Pons (tissue), 1 donor: ENCODE results near the gene PRR16.
"Not testable (repeated sequence)": the region's sequence is repeated elsewhere in the genome, so short reads cannot be mapped to it uniquely, and the experiment has no call there.

Source experiments
- DNase-seq: peaks from one replicate; pipeline ENCODE4 v3.0.0-alpha.2; 2016; ENCODE audit warnings: low spot score

The PRR16 gene

DNA sequence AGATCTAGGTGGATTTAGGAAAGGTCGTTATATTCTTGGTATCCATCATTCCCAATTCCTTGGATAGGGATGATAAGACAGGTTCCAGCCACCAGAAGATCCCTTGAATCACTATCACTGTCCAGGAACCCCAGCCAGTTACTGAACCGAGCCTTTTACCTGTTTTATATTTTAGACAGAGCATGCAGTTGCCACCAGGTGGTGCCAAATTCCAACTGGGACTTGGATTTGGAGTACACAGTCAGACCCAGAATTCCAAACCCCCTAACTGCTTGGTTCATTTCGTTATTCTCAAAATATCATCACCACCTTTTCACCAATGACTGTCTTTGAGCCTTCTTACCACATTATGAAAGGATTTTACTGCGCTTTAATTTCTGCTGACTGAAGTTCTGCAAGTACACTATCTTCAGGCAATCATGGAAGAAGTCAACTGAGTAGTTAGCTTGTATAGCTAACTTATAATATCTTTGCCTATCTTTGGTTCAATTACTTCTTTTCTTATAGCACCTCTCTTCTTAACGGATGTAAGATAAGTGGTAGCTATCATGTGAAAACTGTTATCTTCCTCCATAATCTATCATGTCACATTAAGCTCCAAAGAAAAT is 191.8 kb downstream of the PRR16 start:
- peak; percentile 23 for DNase-seq

- DNase-seq: no peak
Measured at GRCh38 chr5:120657104-120657503, 193.0 kb downstream of the PRR16 start.

GRCh38 chr5:120677481-120677880 is 213.4 kb downstream of the PRR16 start:
- no peak for DNase-seq

GRCh38 chr5:120678279-120678678 is 214.2 kb downstream of the PRR16 start:
- DNase-seq: no peak

DNA sequence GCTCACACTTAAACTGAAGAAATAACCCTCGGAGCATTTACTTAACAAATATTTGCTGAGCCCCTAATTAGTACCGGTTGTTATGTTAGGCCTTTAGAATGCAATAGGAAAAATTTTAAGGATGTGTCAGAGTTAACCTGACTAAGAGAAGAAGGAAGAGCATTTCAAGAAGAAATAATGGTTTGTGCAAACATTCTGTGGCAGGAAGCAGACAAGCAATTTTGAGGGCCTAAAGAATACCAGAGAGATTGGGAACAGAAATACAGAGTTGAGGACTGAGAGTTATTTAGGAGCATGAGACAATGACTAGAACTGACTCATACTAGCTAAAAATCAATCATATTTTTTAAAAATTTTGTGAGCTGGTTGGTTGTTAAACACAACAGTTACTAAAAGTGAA is 218.8 kb downstream of the PRR16 start:
- DNase-seq: no peak

- DNase-seq: no peak
Measured at GRCh38 chr5:120683580-120683979, 219.5 kb downstream of the PRR16 start.

GRCh38 chr5:120684213-120684612 is 220.1 kb downstream of the PRR16 start:
- no peak for DNase-seq

- DNase-seq: no peak
Measured at GRCh38 chr5:120684749-120685415, 220.8 kb downstream of the PRR16 start.

DNA sequence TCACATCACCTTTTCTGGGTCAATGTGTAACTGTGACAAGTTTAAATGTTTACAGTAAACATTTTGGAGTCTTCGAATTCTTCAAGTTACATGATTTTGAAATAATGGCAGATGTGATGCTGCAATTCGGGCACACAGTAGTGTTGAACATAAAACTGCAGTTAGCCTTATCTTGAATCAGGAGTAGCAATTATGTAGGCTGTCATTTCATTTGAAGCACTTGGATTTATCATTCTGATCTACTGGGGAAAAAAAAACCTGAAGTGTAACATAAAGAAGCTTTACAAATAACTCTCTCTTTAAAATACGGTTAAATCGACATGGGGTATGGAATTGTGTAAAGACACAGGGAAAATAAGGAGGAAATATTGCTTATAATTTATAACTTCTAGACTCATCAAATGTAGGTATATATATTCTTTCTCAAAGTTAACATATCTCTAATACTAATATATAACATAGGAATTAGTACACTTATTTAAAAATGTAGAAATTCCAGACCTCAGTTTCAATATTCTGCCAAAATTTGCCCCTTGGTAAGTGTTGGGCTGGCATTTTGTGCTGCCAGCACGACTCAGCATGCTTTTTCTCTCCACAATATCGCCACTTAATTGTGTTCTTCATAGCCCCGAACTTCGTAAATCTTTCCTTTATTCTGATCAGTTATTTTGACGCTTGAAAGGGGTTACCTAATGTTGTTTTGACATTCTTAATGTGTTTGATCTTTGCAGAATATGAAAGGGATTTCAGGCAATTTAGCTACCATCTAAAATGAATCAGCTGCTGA is 226.7 kb downstream of the PRR16 start:
- no peak for DNase-seq

- DNase-seq: no peak
Measured at GRCh38 chr5:120692325-120692724, 228.2 kb downstream of the PRR16 start.

GRCh38 chr5:120695368-120695880 is 231.3 kb downstream of the PRR16 start:
- no peak for DNase-seq

DNA sequence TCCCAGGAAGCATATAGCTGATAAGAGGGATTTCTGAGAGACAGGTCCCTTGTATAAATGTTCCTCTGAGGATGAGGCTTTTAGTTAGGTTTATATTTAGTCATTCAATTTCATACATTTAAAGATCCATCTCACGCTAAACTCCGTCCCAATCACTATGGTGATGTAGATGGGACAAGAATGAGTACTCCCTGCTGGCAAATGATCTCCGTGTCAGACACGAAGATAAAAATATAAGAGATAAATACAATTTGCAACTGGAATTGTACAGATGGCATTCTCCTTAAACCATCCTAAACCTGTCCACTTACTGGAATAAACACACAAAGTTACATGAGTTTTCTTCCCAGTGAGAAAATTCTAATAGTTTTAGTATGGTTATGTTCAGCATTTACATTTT is 233.0 kb downstream of the PRR16 start:
- no peak for DNase-seq

- DNase-seq: not testable (repeated sequence)
Measured at GRCh38 chr5:120697670-120698327, 233.7 kb downstream of the PRR16 start.

DNA sequence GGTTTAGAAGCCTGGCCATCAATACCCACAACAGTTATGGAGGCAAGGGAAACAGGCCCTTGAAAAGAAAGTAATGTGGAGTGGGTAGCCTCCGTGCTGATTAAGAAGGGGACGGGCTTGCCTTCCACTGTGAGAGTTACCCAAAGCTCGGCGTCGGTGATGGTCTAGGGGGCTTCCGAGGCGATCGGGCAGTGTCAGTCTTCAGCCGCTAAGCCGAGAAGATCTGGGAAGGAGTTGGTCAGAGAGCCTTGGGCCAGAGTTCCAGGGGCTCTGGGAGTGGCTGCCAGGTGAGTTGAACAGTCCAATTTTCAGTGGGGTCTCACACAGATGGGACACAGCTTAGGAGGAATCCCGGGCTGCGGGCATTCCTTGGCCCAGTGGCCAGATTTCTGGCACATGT is 236.6 kb downstream of the PRR16 start:
- DNase-seq: not testable (repeated sequence)

- DNase-seq: not testable (repeated sequence)
Measured at GRCh38 chr5:120702817-120703538, 238.9 kb downstream of the PRR16 start.

- no peak for DNase-seq
Measured at GRCh38 chr5:120703918-120704587, 240.0 kb downstream of the PRR16 start.

DNA sequence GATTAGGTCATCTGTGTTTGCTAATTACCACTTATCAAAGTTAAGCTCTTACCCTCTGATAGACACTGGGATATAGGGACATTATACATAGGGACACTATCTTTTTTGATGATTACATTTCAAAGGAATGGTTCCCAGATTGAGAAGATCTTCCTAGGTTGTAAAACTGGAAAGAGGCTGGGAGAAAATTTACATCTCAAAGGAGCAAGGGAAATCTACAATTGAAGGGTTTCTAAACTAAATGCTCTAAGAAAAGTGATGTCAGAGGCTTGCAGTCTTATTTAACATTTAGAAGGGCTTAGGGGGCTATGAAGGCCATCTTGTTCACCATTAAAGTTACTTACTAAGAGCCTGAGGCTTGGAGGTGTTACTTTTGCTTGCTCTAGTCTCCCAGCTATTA is 242.8 kb downstream of the PRR16 start:
- no peak for DNase-seq

DNA sequence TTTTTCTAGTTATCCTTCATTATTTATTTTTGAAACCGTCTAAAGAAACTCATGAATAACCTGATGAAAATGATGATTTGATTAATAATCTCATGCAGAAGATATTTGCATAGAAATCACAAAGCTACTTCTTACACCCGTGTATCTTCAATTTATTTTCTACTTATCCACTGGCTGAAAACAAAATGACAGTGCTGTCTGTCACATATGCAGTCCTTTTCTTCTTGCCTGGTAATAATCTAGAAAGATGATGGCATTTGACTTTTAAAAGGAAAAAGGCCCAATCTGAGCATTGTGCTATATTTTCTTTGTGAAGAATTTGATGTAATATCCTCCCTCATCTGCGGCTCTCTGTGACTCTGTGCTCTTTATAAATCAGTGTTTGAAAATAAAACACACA is 253.3 kb downstream of the PRR16 start:
- DNase-seq: no peak

DNA sequence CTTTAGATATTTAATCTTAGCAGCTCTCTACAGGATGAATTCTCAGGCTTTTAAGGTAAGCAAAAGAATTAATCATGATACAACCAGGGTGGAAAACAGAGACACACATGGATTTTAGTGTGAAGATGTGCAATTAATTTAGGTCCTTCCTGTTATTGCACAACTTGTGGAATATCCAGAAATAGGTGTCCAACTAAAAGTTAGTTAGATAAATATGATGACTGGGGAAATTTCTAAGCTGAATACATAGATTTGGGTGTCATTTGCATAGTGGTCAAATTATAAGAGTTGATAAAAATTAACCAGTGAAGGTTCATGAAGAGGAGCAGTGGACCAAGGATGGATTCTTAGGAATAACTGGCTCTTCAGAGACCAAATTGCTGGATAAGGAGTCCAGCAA is 266.1 kb downstream of the PRR16 start:
- no peak for DNase-seq

- DNase-seq: no peak
Measured at GRCh38 chr5:120734033-120734432, 269.9 kb downstream of the PRR16 start.

- no peak for DNase-seq
Measured at GRCh38 chr5:120735076-120735475, 271.0 kb downstream of the PRR16 start.
